ENCODE results near the gene HEXIM2.

Gene HEXIM2

GRCh38 chr17:45128331-45128730, 33.3 kb upstream of the HEXIM2 start:
- DNase-seq: no peak

- no peak for DNase-seq
Observed at GRCh38 chr17:45128989-45129388, 32.7 kb upstream of the HEXIM2 start.

- DNase-seq: no peak
Observed at GRCh38 chr17:45129426-45129939, 32.2 kb upstream of the HEXIM2 start.

- no peak for DNase-seq
Observed at GRCh38 chr17:45129940-45130680, 31.6 kb upstream of the HEXIM2 start.

- no peak for DNase-seq
Observed at GRCh38 chr17:45130681-45131615, 30.7 kb upstream of the HEXIM2 start.

GRCh38 chr17:45131616-45132319, 29.9 kb upstream of the HEXIM2 start:
- DNase-seq: peak; percentile 59

GRCh38 chr17:45132320-45132571, 29.4 kb upstream of the HEXIM2 start, which contains the start of gene PLCD3:
TSS of gene PLCD3 (minus strand) at chr17:45132515. CDS start at chr17:45132410, 105 bp downstream.
- DNase-seq: no peak

GRCh38 chr17:45132572-45133463, 28.9 kb upstream of the HEXIM2 start:
- peak; percentile 94 for DNase-seq

- DNase-seq: peak; percentile 96
Observed at GRCh38 chr17:45135192-45135977, 26.3 kb upstream of the HEXIM2 start, which contains the start of gene ACBD4. TSS of gene ACBD4 (plus strand) at chr17:45135687. CDS start at chr17:45136145, 458 bp downstream.

GRCh38 chr17:45135978-45136791, 25.5 kb upstream of the HEXIM2 start:
- DNase-seq: peak; percentile 27

GRCh38 chr17:45136846-45137560, 24.7 kb upstream of the HEXIM2 start:
- DNase-seq: peak; percentile 23

- DNase-seq: peak; percentile 19
Observed at GRCh38 chr17:45137561-45138305, 23.9 kb upstream of the HEXIM2 start.

GRCh38 chr17:45138911-45139532, 22.7 kb upstream of the HEXIM2 start:
- no peak for DNase-seq

- DNase-seq: no peak
Observed at GRCh38 chr17:45139533-45139920, 22.1 kb upstream of the HEXIM2 start.

- peak; percentile 35 for DNase-seq
Observed at GRCh38 chr17:45143094-45143670, 18.5 kb upstream of the HEXIM2 start.

- DNase-seq: peak; percentile 91
Observed at GRCh38 chr17:45143767-45144198, 17.9 kb upstream of the HEXIM2 start.

- peak; percentile 72 for DNase-seq
Observed at GRCh38 chr17:45144199-45145034, 17.3 kb upstream of the HEXIM2 start.

Data from right hindlimb (tissue), 1 donor.